ENCODE data around the gene TP53I11.

The TP53I11 gene

GRCh38 chr11:44910591-44910990 is 40.1 kb downstream of the TP53I11 start:
- Histone ChIP-seq H3K9ac (ENCODE audit: low read depth, low read length) (no peak overlapping the region), H3K9me3 (ENCODE audit: insufficient read depth, low read depth, low read length) (no peaks in the 10 kb centered on the region), H3K36me3 (ENCODE audit: insufficient read depth, low read length) (no peaks in the 10 kb centered on the region), H3K27ac (ENCODE audit: low read depth, low read length) (no peak overlapping the region), H3K27me3 (ENCODE audit: insufficient read depth, low read length) (no peaks in the 10 kb centered on the region), H3K4me1 (ENCODE audit: insufficient read depth, low read length) (peaks cover 14% of the 10 kb centered on the region), H3K4me3 (ENCODE audit: low read length) (no peak overlapping the region)
- 91% methylated on average over 9 of the region's 9 CpGs for WGBS

- no peak overlapping the region for H3K27ac ChIP-seq (ENCODE audit: low read depth, low read length)
- no peaks in the 10 kb centered on the region for H3K27me3 ChIP-seq (ENCODE audit: insufficient read depth, low read length)
- H3K4me1 ChIP-seq (ENCODE audit: insufficient read depth, low read length), result peaks cover 19% of the 10 kb centered on the region
- WGBS, result 88% methylated on average over 14 of the region's 14 CpGs
- no peak overlapping the region for H3K9ac ChIP-seq (ENCODE audit: low read depth, low read length)
- H3K4me3 ChIP-seq (ENCODE audit: low read length), result no peak overlapping the region
- H3K36me3 ChIP-seq (ENCODE audit: insufficient read depth, low read length), result no peaks in the 10 kb centered on the region
- no peaks in the 10 kb centered on the region for H3K9me3 ChIP-seq (ENCODE audit: insufficient read depth, low read depth, low read length)
Observed at GRCh38 chr11:44909557-44909956, 41.1 kb downstream of the TP53I11 start.

DNA sequence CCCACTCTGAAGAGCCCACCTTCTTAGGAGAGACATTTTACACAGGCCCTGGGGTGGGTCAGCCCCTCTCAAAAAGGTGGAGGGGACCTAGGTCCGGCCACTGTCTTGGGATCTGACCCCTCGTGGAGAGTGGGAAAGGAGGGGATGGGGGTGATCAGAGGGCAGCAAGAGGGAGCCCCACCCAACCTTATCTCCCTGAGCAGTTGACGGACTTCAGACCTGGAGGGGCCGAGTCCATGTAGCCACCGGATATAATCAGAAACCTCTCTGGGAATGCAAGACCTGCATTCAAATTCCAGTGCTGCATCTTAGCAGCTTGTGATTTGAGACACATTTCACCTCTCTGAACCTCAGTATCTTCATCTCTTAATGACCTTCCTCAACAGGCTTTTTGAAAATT is 44.0 kb downstream of the TP53I11 start:
- Histone ChIP-seq H3K27ac (ENCODE audit: low read depth, low read length) (no peak overlapping the region), H3K9me3 (ENCODE audit: insufficient read depth, low read depth, low read length) (no peaks in the 10 kb centered on the region), H3K27me3 (ENCODE audit: insufficient read depth, low read length) (no peaks in the 10 kb centered on the region), H3K36me3 (ENCODE audit: insufficient read depth, low read length) (no peaks in the 10 kb centered on the region), H3K4me1 (ENCODE audit: insufficient read depth, low read length) (peaks cover 16% of the 10 kb centered on the region), H3K4me3 (ENCODE audit: low read length) (no peak overlapping the region), H3K9ac (ENCODE audit: low read depth, low read length) (no peak overlapping the region)
- 77% methylated on average over 5 of the region's 5 CpGs for WGBS

DNA sequence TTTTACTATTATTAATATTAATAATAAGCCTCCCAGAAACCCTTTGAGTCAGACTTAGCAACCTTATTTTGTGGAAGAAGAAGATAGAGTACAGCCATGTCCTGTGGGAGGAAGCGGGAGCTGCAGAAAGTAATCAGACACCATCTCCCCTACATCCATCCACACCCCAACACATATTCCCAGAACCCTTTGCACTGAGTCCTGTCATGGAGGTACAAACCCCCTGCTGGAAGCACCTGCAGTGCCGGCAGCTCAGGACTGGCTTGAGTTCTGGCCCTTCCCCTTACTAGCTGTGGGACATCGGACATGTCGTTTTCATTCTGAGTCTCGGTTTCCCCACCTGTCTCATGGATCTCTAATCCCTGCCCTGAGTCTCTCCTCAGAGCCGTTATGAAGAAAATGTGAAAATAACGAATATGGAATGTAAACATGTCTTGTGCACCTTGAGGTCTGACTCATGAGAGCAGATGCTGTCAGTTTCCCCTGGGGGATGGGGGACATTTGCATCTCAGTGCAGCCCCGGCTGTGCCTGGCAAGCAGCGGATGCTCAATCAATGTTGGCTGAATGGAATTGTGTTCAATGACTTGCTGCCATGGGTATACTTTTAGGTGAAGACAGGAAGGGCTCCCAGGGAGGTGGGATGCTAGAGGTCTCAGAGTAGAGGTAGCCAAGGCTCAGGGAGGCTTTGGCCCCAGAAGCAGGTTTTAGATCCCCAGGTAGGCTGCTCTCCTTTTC is 45.4 kb downstream of the TP53I11 start:
- no peak overlapping the region for H3K9ac ChIP-seq (ENCODE audit: low read depth, low read length)
- no peak overlapping the region for H3K4me3 ChIP-seq (ENCODE audit: low read length)
- H3K4me1 ChIP-seq (ENCODE audit: insufficient read depth, low read length), result peaks cover 13% of the 10 kb centered on the region
- no peaks in the 10 kb centered on the region for H3K36me3 ChIP-seq (ENCODE audit: insufficient read depth, low read length)
- H3K27ac ChIP-seq (ENCODE audit: low read depth, low read length), result no peak overlapping the region
- no peaks in the 10 kb centered on the region for H3K27me3 ChIP-seq (ENCODE audit: insufficient read depth, low read length)
- no peaks in the 10 kb centered on the region for H3K9me3 ChIP-seq (ENCODE audit: insufficient read depth, low read depth, low read length)
- WGBS, result 49% methylated on average over 9 of the region's 9 CpGs

GRCh38 chr11:44904261-44905020 is 46.2 kb downstream of the TP53I11 start:
- Histone ChIP-seq H3K4me1 (ENCODE audit: insufficient read depth, low read length) (peaks cover 13% of the 10 kb centered on the region), H3K27me3 (ENCODE audit: insufficient read depth, low read length) (no peaks in the 10 kb centered on the region), H3K9ac (ENCODE audit: low read depth, low read length) (no peak overlapping the region), H3K27ac (ENCODE audit: low read depth, low read length) (no peak overlapping the region), H3K9me3 (ENCODE audit: insufficient read depth, low read depth, low read length) (no peaks in the 10 kb centered on the region), H3K4me3 (ENCODE audit: low read length) (no peak overlapping the region), H3K36me3 (ENCODE audit: insufficient read depth, low read length) (no peaks in the 10 kb centered on the region)
- WGBS, result 87% methylated on average over 11 of the region's 12 CpGs

GRCh38 chr11:44903518-44903917 is 47.2 kb downstream of the TP53I11 start:
- WGBS, result 90% methylated on average over 3 of the region's 3 CpGs
- Histone ChIP-seq H3K4me1 (ENCODE audit: insufficient read depth, low read length) (peaks cover 13% of the 10 kb centered on the region), H3K27me3 (ENCODE audit: insufficient read depth, low read length) (no peaks in the 10 kb centered on the region), H3K4me3 (ENCODE audit: low read length) (no peak overlapping the region), H3K9ac (ENCODE audit: low read depth, low read length) (no peak overlapping the region), H3K27ac (ENCODE audit: low read depth, low read length) (no peak overlapping the region), H3K36me3 (ENCODE audit: insufficient read depth, low read length) (no peaks in the 10 kb centered on the region), H3K9me3 (ENCODE audit: insufficient read depth, low read depth, low read length) (no peaks in the 10 kb centered on the region)

DNA sequence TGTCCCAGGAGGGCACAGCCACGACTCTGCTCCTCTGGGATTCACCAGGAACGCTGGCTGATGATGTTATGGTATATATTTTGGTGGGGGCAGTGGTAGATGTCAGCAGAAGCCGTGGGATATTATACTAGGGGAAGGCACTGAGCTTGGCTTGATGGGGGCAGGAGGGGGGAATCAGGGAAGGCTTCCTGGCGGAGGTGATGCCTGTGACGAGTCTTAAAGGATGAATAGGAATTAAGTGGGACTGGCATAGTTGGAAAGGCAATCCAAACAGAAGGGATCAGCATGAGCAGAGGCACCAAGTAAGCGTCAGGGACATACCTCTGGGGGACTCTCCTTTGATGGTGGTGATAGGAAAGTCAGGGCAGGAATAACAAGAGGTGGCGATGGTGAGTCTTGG is 47.6 kb downstream of the TP53I11 start:
- Histone ChIP-seq H3K27ac (ENCODE audit: low read depth, low read length) (no peak overlapping the region), H3K9ac (ENCODE audit: low read depth, low read length) (no peak overlapping the region), H3K4me3 (ENCODE audit: low read length) (no peak overlapping the region), H3K4me1 (ENCODE audit: insufficient read depth, low read length) (peaks cover 13% of the 10 kb centered on the region), H3K9me3 (ENCODE audit: insufficient read depth, low read depth, low read length) (no peaks in the 10 kb centered on the region), H3K27me3 (ENCODE audit: insufficient read depth, low read length) (no peaks in the 10 kb centered on the region), H3K36me3 (ENCODE audit: insufficient read depth, low read length) (no peaks in the 10 kb centered on the region)
- 75% methylated on average over 7 of the region's 7 CpGs for WGBS

- Histone ChIP-seq H3K27ac (ENCODE audit: low read depth, low read length) (no peak overlapping the region), H3K36me3 (ENCODE audit: insufficient read depth, low read length) (no peaks in the 10 kb centered on the region), H3K4me1 (ENCODE audit: insufficient read depth, low read length) (peaks cover 12% of the 10 kb centered on the region), H3K4me3 (ENCODE audit: low read length) (no peak overlapping the region), H3K27me3 (ENCODE audit: insufficient read depth, low read length) (no peaks in the 10 kb centered on the region), H3K9me3 (ENCODE audit: insufficient read depth, low read depth, low read length) (no peaks in the 10 kb centered on the region), H3K9ac (ENCODE audit: low read depth, low read length) (no peak overlapping the region)
- 90% methylated on average over 5 of the region's 5 CpGs for WGBS
Observed at GRCh38 chr11:44901786-44902185, 48.9 kb downstream of the TP53I11 start.

DNA sequence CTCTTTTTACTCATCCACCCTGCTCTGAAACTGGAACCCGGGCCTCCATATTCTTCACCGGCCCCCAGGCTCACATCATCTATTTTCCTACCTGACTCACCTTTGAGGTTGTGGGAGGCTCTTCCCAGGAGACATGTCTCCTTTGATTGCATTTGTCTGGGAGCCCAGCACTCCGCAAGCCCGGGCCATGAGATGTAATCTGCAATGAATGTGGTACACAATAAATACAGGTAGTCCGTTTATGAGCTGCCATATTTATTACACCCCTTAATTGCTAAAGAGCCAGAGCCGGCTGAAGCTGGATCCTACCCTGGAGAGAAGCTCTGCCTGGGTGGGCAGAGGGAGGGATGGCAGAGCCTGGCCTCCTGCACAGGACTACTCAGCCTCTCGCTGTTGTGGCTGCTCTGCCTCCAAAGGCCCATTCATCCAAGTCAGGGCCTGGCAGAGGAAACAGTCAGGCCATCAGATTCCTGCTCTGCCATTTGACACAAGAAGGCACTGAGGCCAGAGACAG is 49.5 kb downstream of the TP53I11 start:
- H3K27ac ChIP-seq (ENCODE audit: low read depth, low read length), result no peak overlapping the region
- no peaks in the 10 kb centered on the region for H3K27me3 ChIP-seq (ENCODE audit: insufficient read depth, low read length)
- H3K9ac ChIP-seq (ENCODE audit: low read depth, low read length), result no peak overlapping the region
- H3K4me1 ChIP-seq (ENCODE audit: insufficient read depth, low read length), result peaks cover 9% of the 10 kb centered on the region
- no peaks in the 10 kb centered on the region for H3K9me3 ChIP-seq (ENCODE audit: insufficient read depth, low read depth, low read length)
- H3K4me3 ChIP-seq (ENCODE audit: low read length), result no peak overlapping the region
- no peaks in the 10 kb centered on the region for H3K36me3 ChIP-seq (ENCODE audit: insufficient read depth, low read length)
- WGBS, result 96% methylated on average over 7 of the region's 7 CpGs

- no peaks in the 10 kb centered on the region for H3K36me3 ChIP-seq (ENCODE audit: insufficient read depth, low read length)
- H3K27ac ChIP-seq (ENCODE audit: low read depth, low read length), result no peak overlapping the region
- H3K4me3 ChIP-seq (ENCODE audit: low read length), result no peak overlapping the region
- no peaks in the 10 kb centered on the region; the same call in 1 of the 2 replicates for H3K4me1 ChIP-seq (ENCODE audit: insufficient read depth, low read length)
- no peaks in the 10 kb centered on the region for H3K27me3 ChIP-seq (ENCODE audit: insufficient read depth, low read length)
- no peaks in the 10 kb centered on the region for H3K9me3 ChIP-seq (ENCODE audit: insufficient read depth, low read depth, low read length)
- H3K9ac ChIP-seq (ENCODE audit: low read depth, low read length), result no peak overlapping the region
- WGBS, result 79% methylated on average over 2 of the region's 3 CpGs
Observed at GRCh38 chr11:44899959-44900358, 50.7 kb downstream of the TP53I11 start.

DNA sequence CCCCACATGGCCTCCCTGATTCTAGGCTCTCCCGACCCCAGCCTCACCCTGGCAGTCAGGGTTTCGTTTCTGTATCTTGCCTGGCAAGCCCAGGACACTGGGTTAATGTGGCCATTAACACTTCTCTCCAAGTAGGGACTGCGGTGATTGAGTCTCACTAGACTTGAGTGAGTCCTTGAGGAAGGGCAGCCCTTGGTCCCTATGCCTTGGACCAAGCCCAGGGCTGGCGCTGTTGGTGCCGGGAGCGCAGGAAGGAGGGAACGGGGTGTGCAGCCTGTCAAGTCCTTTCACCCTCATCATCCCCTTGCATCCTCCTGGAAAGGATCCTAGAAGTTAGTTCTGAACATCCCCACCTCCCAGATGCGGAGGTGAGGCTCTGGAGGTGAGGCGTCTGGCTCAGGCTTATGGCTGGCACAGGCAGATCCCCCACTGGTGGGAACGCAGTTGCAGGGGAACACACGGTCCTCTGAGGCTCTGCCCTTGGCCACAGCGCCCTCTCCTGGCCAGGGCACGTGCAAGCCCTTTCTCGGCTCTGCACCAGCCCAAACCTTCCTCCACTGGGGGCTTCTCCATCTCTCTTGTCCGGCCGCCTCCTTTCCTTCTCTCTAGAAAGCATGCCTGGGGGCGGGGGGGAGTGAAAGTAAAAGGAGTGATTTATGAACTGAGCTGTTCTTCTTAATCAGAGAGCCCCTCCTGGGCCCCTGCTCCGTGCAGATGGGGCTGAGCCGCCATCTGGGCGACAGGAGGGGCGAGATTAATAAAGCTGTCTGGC is 56.7 kb downstream of the TP53I11 start:
- Histone ChIP-seq H3K27me3 (ENCODE audit: insufficient read depth, low read length) (no peaks in the 10 kb centered on the region), H3K9me3 (ENCODE audit: insufficient read depth, low read depth, low read length) (no peaks in the 10 kb centered on the region), H3K9ac (ENCODE audit: low read depth, low read length) (no peak overlapping the region), H3K4me1 (ENCODE audit: insufficient read depth, low read length) (peaks cover 14% of the 10 kb centered on the region), H3K36me3 (ENCODE audit: insufficient read depth, low read length) (no peaks in the 10 kb centered on the region), H3K4me3 (ENCODE audit: low read length) (no peak overlapping the region), H3K27ac (ENCODE audit: low read depth, low read length) (no peak overlapping the region; the same call in 1 of the 2 replicates)
- 49% methylated on average over 19 of the region's 21 CpGs for WGBS

All from HUES64 (cell line).